ENCODE measurements around the gene CAMKV. TPM values are rescaled to one million over a fixed set of nuclear protein-coding genes. Genes with fewer than 3 reads are reported as not detected.

CAMKV gene
- total RNA-seq, 3 donors from 2014 or later = 1.5 TPM; not detected in 2

GRCh38 chr3:49899815-49900214 is 30.1 kb upstream of the CAMKV start:
- Histone ChIP-seq H3K36me3 (no peaks in the 10 kb centered on the region), H3K4me1 (peaks cover 0 to 8% of the 10 kb centered on the region in 2 donors), H3K27ac (peak overlapping the region; percentile 87 to 90), H3K27me3 (no peaks in the 10 kb centered on the region), H3K9me3 (no peaks in the 10 kb centered on the region), H3K4me3 (no peak overlapping the region)
- intact Hi-C loops (cut with DNase I; ENCODE audit: low total_unique reads) = no loop called here
- no peak for DNase-seq (ENCODE audit: low spot score in 2 of 2)
- TF ChIP-seq POLR2AphosphoS5 (IDR thresholded peaks at IDR 0.05) (no peak), CTCF (IDR thresholded peaks at IDR 0.05) (no peak), POLR2A (IDR thresholded peaks at IDR 0.05) (no peak)

- no peak overlapping the region for H3K27ac ChIP-seq
- TF ChIP-seq POLR2A (IDR thresholded peaks at IDR 0.05) (no peak), CTCF (IDR thresholded peaks at IDR 0.05) (no peak), POLR2AphosphoS5 (IDR thresholded peaks at IDR 0.05) (no peak)
- no peaks in the 10 kb centered on the region for H3K27me3 ChIP-seq
- H3K4me3 ChIP-seq = no peak overlapping the region
- DNase-seq (ENCODE audit: low spot score in 2 of 2) = no peak
- H3K4me1 ChIP-seq = peaks cover 0 to 8% of the 10 kb centered on the region in 2 donors
- H3K36me3 ChIP-seq = no peaks in the 10 kb centered on the region
- intact Hi-C loops (cut with DNase I; ENCODE audit: low total_unique reads) = no loop called here
- H3K9me3 ChIP-seq = no peaks in the 10 kb centered on the region
These were observed 29.3 kb upstream of the CAMKV start for GRCh38 chr3:49898991-49899390.

GRCh38 chr3:49896345-49896744 is 26.6 kb upstream of the CAMKV start:
- Histone ChIP-seq H3K4me1 (peaks cover 0 to 6% of the 10 kb centered on the region in 2 donors), H3K27me3 (no peaks in the 10 kb centered on the region), H3K4me3 (no peak overlapping the region), H3K9me3 (no peaks in the 10 kb centered on the region), H3K36me3 (no peaks in the 10 kb centered on the region), H3K27ac (no peak overlapping the region)
- intact Hi-C loops (cut with DNase I; ENCODE audit: low total_unique reads) = no loop called here
- no peak for DNase-seq (ENCODE audit: low spot score in 2 of 2)
- no peak for TF ChIP-seq POLR2AphosphoS5 (IDR thresholded peaks at IDR 0.05)
- no peak for TF ChIP-seq POLR2A (IDR thresholded peaks at IDR 0.05)
- TF ChIP-seq CTCF (IDR thresholded peaks at IDR 0.05) = no peak

GRCh38 chr3:49895791-49896190 is 26.1 kb upstream of the CAMKV start:
- Histone ChIP-seq H3K36me3 (no peaks in the 10 kb centered on the region), H3K4me1 (peaks cover 0 to under 1% of the 10 kb centered on the region in 2 donors), H3K4me3 (no peak overlapping the region), H3K27me3 (no peaks in the 10 kb centered on the region), H3K27ac (no peak overlapping the region), H3K9me3 (no peaks in the 10 kb centered on the region)
- no peak for TF ChIP-seq POLR2A (IDR thresholded peaks at IDR 0.05)
- TF ChIP-seq POLR2AphosphoS5 (IDR thresholded peaks at IDR 0.05) = no peak
- TF ChIP-seq CTCF (IDR thresholded peaks at IDR 0.05) = no peak
- no peak for DNase-seq (ENCODE audit: low spot score in 2 of 2)
- intact Hi-C loops (cut with DNase I; ENCODE audit: low total_unique reads) = no loop called here

- no peaks in the 10 kb centered on the region for H3K27me3 ChIP-seq
- no peaks in the 10 kb centered on the region for H3K4me1 ChIP-seq
- no peak overlapping the region for H3K27ac ChIP-seq
- TF ChIP-seq POLR2A (IDR thresholded peaks at IDR 0.05) (no peak), CTCF (IDR thresholded peaks at IDR 0.05) (no peak), POLR2AphosphoS5 (IDR thresholded peaks at IDR 0.05) (no peak)
- no peak overlapping the region for H3K4me3 ChIP-seq
- H3K36me3 ChIP-seq = no peaks in the 10 kb centered on the region
- intact Hi-C loops (cut with DNase I; ENCODE audit: low total_unique reads) = no loop called here
- DNase-seq (ENCODE audit: low spot score in 2 of 2) = no peak
- no peaks in the 10 kb centered on the region for H3K9me3 ChIP-seq
These were observed 19.6 kb upstream of the CAMKV start for GRCh38 chr3:49889296-49889695.
